Choroid plexus epithelial cell (primary cell): ENCODE results near the gene SIGLEC11.
"Not testable (repeated sequence)": the region's sequence is repeated elsewhere in the genome, so short reads cannot be mapped to it uniquely, and the experiment has no call there.

Source experiments
- DNase-seq: peaks from one replicate; pipeline ENCODE4 v3.0.0-alpha.2; 2010; ENCODE audit warnings: low read depth
- H3K4me3 ChIP-seq: 2 replicates; pipeline ENCODE4 v1.5.1; 2011; ENCODE audit warnings: low read depth, mild to moderate bottlenecking, control low read depth, low read length, moderate library complexity
- CTCF ChIP-seq: conservative IDR thresholded peaks from 2 replicates; pipeline ENCODE4 v1.5.1; 2011; ENCODE audit warnings: low read depth, mild to moderate bottlenecking, control low read depth, inconsistent platforms, low read length, moderate library complexity

Gene SIGLEC11

GRCh38 chr19:49960980-49961379 is at the start of gene SIGLEC11:
Gene SIGLEC11, minus strand, starts transcription at chr19:49961172. Its CDS starts 91 bp downstream, at chr19:49961081.
- DNase-seq, H3K4me3 ChIP-seq: not testable (repeated sequence)

GRCh38 chr19:50008532-50008931 is 47.6 kb upstream of the SIGLEC11 start:
- peak; percentile 23 for DNase-seq
- no peak overlapping the region for H3K4me3 ChIP-seq
- TF ChIP-seq CTCF = peak; percentile 49

GRCh38 chr19:50007947-50008346 is 47.0 kb upstream of the SIGLEC11 start:
- H3K4me3 ChIP-seq = no peak overlapping the region
- DNase-seq = no peak
- no peak for TF ChIP-seq CTCF

- no peak for DNase-seq
- H3K4me3 ChIP-seq = no peak overlapping the region
- no peak for TF ChIP-seq CTCF
These were observed 46.2 kb upstream of the SIGLEC11 start for GRCh38 chr19:50007170-50007569.

GRCh38 chr19:50005428-50005827 is 44.5 kb upstream of the SIGLEC11 start:
- TF ChIP-seq CTCF = no peak
- no peak overlapping the region for H3K4me3 ChIP-seq
- no peak for DNase-seq

- no peak for TF ChIP-seq CTCF
- H3K4me3 ChIP-seq = no peak overlapping the region
- DNase-seq = peak; percentile 96
These were observed 42.9 kb upstream of the SIGLEC11 start for GRCh38 chr19:50003810-50004419.

- TF ChIP-seq CTCF = no peak
- no peak overlapping the region for H3K4me3 ChIP-seq
- DNase-seq = no peak
These were observed 42.3 kb upstream of the SIGLEC11 start for GRCh38 chr19:50003254-50003788.
